ENCODE measurements around the gene EGF. TPM values are rescaled to one million over a fixed set of nuclear protein-coding genes. Genes with fewer than 3 reads are reported as not detected.

EGF gene
- polyA plus RNA-seq, 2 of the 4 experiments (the other 2 are of a cell fraction), result 0.59 to 0.98 TPM

DNA sequence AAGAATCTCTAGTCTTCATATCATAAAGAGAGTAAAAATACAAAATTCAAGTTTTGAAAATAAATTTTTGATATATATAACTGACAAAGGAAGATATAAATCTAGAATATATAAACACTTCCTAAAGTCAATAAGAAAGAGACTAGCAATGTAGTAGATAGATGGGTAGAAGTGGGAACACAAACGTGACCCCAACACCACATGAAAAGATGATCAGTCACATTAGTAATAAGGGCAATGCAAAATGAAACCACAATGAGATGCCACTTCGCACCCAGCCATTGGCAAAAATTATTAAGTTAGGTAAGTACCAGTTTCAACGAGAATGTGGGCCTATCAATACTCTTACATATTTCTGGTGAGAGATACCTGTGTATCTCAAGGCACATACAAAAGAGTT, 106.5 kb downstream of the EGF start:
- no peak overlapping the region for H3K4me2 ChIP-seq
- FAIRE-seq, result no peak
- 0 out of 3 replicates have a peak, but pooled peaks cover 8% of the 10 kb centered on the region for H3K4me1 ChIP-seq
- no peak for TF ChIP-seq ZC3H11A (IDR thresholded peaks at IDR 0.05)
- no peak for TF ChIP-seq MAFK (IDR thresholded peaks at IDR 0.05; ENCODE audit: partially characterized antibody)
- no peak for TF ChIP-seq PBX3 (IDR thresholded peaks at IDR 0.05)
- TF ChIP-seq ESRRA (IDR thresholded peaks at IDR 0.05; ENCODE audit: borderline replicate concordance, low read length), result no peak
- TF ChIP-seq CHD4 (IDR thresholded peaks at IDR 0.05; ENCODE audit: borderline replicate concordance), result no peak
- no peak for TF ChIP-seq HES2 (IDR thresholded peaks at IDR 0.05)
- TF ChIP-seq SMC3 (IDR thresholded peaks at IDR 0.05), result no peak
- no peak for TF ChIP-seq RARB (CRISPR knock-in tag; IDR thresholded peaks at IDR 0.05)
- TF ChIP-seq FOSL2 (IDR thresholded peaks at IDR 0.05), result no peak
- TF ChIP-seq FOSL2 (CRISPR knock-in tag; IDR thresholded peaks at IDR 0.05), result no peak
- TF ChIP-seq, protein P1, sequence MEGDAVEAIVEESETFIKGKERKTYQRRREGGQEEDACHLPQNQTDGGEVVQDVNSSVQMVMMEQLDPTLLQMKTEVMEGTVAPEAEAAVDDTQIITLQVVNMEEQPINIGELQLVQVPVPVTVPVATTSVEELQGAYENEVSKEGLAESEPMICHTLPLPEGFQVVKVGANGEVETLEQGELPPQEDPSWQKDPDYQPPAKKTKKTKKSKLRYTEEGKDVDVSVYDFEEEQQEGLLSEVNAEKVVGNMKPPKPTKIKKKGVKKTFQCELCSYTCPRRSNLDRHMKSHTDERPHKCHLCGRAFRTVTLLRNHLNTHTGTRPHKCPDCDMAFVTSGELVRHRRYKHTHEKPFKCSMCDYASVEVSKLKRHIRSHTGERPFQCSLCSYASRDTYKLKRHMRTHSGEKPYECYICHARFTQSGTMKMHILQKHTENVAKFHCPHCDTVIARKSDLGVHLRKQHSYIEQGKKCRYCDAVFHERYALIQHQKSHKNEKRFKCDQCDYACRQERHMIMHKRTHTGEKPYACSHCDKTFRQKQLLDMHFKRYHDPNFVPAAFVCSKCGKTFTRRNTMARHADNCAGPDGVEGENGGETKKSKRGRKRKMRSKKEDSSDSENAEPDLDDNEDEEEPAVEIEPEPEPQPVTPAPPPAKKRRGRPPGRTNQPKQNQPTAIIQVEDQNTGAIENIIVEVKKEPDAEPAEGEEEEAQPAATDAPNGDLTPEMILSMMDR (IDR thresholded peaks at IDR 0.05), result no peak
- no peak for TF ChIP-seq RCOR1 (IDR thresholded peaks at IDR 0.05; ENCODE audit: low read depth, low read length)
- TF ChIP-seq GATA3 (IDR thresholded peaks at IDR 0.05; ENCODE audit: borderline replicate concordance), result no peak
- ChIA-PET POLR2A (no interaction called here), CTCF (interaction anchor here (1.1 to 1.6 kb wide), 3 partner anchors 13 to 491 kb away, joined by 3 to 4 read pairs (median 3); no protein-coding TSS in a partner anchor)
- 80% methylated on average over 3 of the region's 3 CpGs for WGBS (ENCODE audit: missing lambda C conversion rate)
- no peak for DNase-seq (ENCODE audit: low read depth in 1 of 2, low spot score in 1 of 2)
- ATAC-seq, result no peak
- no peak overlapping the region for H3K27ac ChIP-seq
- no peaks in the 10 kb centered on the region for H3K9me3 ChIP-seq
- no peak overlapping the region for H3K4me3 ChIP-seq

- Histone ChIP-seq H3K27ac (no peak overlapping the region), H3K4me1 (0 out of 3 replicates have a peak, but pooled peaks cover 8% of the 10 kb centered on the region), H3K4me3 (no peak overlapping the region), H3K9me3 (no peaks in the 10 kb centered on the region), H3K4me2 (peak overlapping the region; percentile 46)
- WGBS (ENCODE audit: missing lambda C conversion rate), result 36% methylated on average over 5 of the region's 5 CpGs
- TF ChIP-seq, protein P2, sequence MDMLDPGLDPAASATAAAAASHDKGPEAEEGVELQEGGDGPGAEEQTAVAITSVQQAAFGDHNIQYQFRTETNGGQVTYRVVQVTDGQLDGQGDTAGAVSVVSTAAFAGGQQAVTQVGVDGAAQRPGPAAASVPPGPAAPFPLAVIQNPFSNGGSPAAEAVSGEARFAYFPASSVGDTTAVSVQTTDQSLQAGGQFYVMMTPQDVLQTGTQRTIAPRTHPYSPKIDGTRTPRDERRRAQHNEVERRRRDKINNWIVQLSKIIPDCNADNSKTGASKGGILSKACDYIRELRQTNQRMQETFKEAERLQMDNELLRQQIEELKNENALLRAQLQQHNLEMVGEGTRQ (IDR thresholded peaks at IDR 0.05), result no peak
- TF ChIP-seq ZNF302 (CRISPR knock-in tag; IDR thresholded peaks at IDR 0.05), result no peak
- TF ChIP-seq ZFP36 (IDR thresholded peaks at IDR 0.05; ENCODE audit: borderline replicate concordance, partially characterized antibody), result no peak
- TF ChIP-seq, protein P1 (IDR thresholded peaks at IDR 0.05), result no peak
- no peak for TF ChIP-seq POLR2AphosphoS2 (conservative IDR thresholded peaks at IDR 0.05; ENCODE audit: low read length)
- no peak for TF ChIP-seq FOSL2 (IDR thresholded peaks at IDR 0.05)
- TF ChIP-seq FOSL2 (CRISPR knock-in tag; IDR thresholded peaks at IDR 0.05), result no peak
- TF ChIP-seq BHLHE40 (IDR thresholded peaks at IDR 0.05; ENCODE audit: low read depth, low read length), result no peak
- TF ChIP-seq SREBF2 (IDR thresholded peaks at IDR 0.05), result no peak
- TF ChIP-seq RARB (CRISPR knock-in tag; IDR thresholded peaks at IDR 0.05), result no peak
- TF ChIP-seq GATA3 (IDR thresholded peaks at IDR 0.05; ENCODE audit: borderline replicate concordance), result no peak
- no peak for TF ChIP-seq CBX2 (IDR thresholded peaks at IDR 0.05; ENCODE audit: borderline replicate concordance, low read depth)
- no peak for TF ChIP-seq JUNB (IDR thresholded peaks at IDR 0.05)
- TF ChIP-seq, protein P3, sequence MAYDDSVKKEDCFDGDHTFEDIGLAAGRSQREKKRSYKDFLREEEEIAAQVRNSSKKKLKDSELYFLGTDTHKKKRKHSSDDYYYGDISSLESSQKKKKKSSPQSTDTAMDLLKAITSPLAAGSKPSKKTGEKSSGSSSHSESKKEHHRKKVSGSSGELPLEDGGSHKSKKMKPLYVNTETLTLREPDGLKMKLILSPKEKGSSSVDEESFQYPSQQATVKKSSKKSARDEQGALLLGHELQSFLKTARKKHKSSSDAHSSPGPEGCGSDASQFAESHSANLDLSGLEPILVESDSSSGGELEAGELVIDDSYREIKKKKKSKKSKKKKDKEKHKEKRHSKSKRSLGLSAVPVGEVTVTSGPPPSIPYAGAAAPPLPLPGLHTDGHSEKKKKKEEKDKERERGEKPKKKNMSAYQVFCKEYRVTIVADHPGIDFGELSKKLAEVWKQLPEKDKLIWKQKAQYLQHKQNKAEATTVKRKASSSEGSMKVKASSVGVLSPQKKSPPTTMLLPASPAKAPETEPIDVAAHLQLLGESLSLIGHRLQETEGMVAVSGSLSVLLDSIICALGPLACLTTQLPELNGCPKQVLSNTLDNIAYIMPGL (CRISPR knock-in tag; IDR thresholded peaks at IDR 0.05; ENCODE audit: borderline replicate concordance), result no peak
- no peak for TF ChIP-seq ZC3H11A (IDR thresholded peaks at IDR 0.05)
- no peak for TF ChIP-seq NPAS2 (CRISPR knock-in tag; IDR thresholded peaks at IDR 0.05; ENCODE audit: borderline replicate concordance)
- TF ChIP-seq TFCP2L1 (CRISPR knock-in tag; IDR thresholded peaks at IDR 0.05), result no peak
- TF ChIP-seq MAZ (IDR thresholded peaks at IDR 0.05; ENCODE audit: borderline replicate concordance, low read depth, low read length), result no peak
- POLR2A ChIA-PET, result no interaction called here
- DNase-seq (ENCODE audit: low read depth in 1 of 2, low spot score in 1 of 2), result no peak
- CTCF ChIA-PET, result interaction anchor here (0.8 to 1.6 kb wide), 2 partner anchors 14 to 43 kb away, joined by 3 to 7 read pairs; no protein-coding TSS in a partner anchor
- FAIRE-seq, result no peak
- ATAC-seq, result no peak
Measured at GRCh38 chr4:110020139-110020538, 107.5 kb downstream of the EGF start.
